SK-N-SH (cell line): Measurements from ENCODE around the gene NAP1L5. TPM values are rescaled to one million over a fixed set of nuclear protein-coding genes. Genes with fewer than 3 reads are reported as not detected.

Experiments used
- CTCF ChIA-PET: fragments of 300-600, 350-600 bp; formaldehyde crosslinking; extraction: SDS; loops from one replicate; lab custom pipeline; 2021; lab: Yijun Ruan, JAX
- POLR2A ChIA-PET: fragments of 350-600 bp; sonication (Branson Sonifier 250); formaldehyde crosslinking; extraction: SDS; loops from one replicate; lab custom pipeline; 2020; ENCODE audit warnings: antibody characterized with exemption, inconsistent platforms; lab: Yijun Ruan, JAX
- DNase-seq: peaks from one replicate; pipeline ENCODE4 v3.0.0; 2012
- H2AFZ ChIP-seq: fragments of 200-600 bp; sonication (generic); 2 replicates; pipeline ENCODE4 v1.8.1; 2016; ENCODE audit warnings: antibody characterized with exemption, mild to moderate bottlenecking, low read depth
- H3F3A ChIP-seq: fragments of 200-600 bp; sonication (generic); replicated peaks from 2 replicates; pipeline ENCODE3; 2016; ENCODE audit warnings: antibody characterized with exemption, mild to moderate bottlenecking; ENCODE audit not compliant: insufficient read depth
- H3K27ac ChIP-seq, 2 experiments: fragments of 200-500 bp in 1 of 2; fragments of 200-600 bp in 1 of 2; sonication (Bioruptor generic) in 1 of 2; sonication (generic), shearing (Covaris generic) in 1 of 2; 2 replicates each; pipeline versions ENCODE4 v1.5.1 to v1.6.1; 2014 to 2016; ENCODE audit warnings: low read depth in 2 of 2, inconsistent platforms in 1 of 2, low read length in 1 of 2, mild to moderate bottlenecking in 1 of 2, mixed read lengths in 1 of 2
- H3K27me3 ChIP-seq: fragments of 200-600 bp; sonication (generic), shearing (Covaris generic); 2 replicates; pipeline ENCODE4 v1.6.1; 2016; ENCODE audit warnings: mixed run types; ENCODE audit not compliant: insufficient read depth
- H3K36me3 ChIP-seq, 2 experiments: fragments of 200-500 bp in 1 of 2; fragments of 200-600 bp in 1 of 2; sonication (Bioruptor generic) in 1 of 2; sonication (generic) in 1 of 2; replicated peaks in 1 of 2; 2 replicates each; pipeline versions ENCODE3 to v1.5.1; 2014 to 2016; ENCODE audit warnings: low read length in 1 of 2, mild to moderate bottlenecking in 1 of 2; ENCODE audit not compliant: insufficient read depth in 2 of 2, control insufficient read depth in 1 of 2
- H3K4me1 ChIP-seq, 2 experiments: fragments of 200-500 bp in 1 of 2; fragments of 200-600 bp in 1 of 2; sonication (Bioruptor generic) in 1 of 2; sonication (generic), shearing (Covaris generic) in 1 of 2; 2 replicates each; pipeline versions ENCODE4 v1.5.1 to v1.6.1; 2014 to 2016; ENCODE audit warnings: low read depth in 1 of 2, low read length in 1 of 2, mixed run types in 1 of 2; ENCODE audit not compliant: insufficient read depth in 2 of 2, control insufficient read depth in 1 of 2
- H3K4me2 ChIP-seq: fragments of 200-600 bp; sonication (generic), shearing (Covaris generic); 2 replicates; pipeline ENCODE4 v1.6.1; 2017; ENCODE audit warnings: mixed run types
- H3K4me3 ChIP-seq, 2 experiments: fragments of 200-500 bp in 1 of 2; fragments of 200-600 bp in 1 of 2; sonication (Bioruptor generic) in 1 of 2; sonication (generic), shearing (Covaris generic) in 1 of 2; 2 replicates each; pipeline versions ENCODE4 v1.5.1 to v1.8.1; 2014 to 2016; ENCODE audit warnings: low read depth in 2 of 2, inconsistent platforms in 1 of 2, low read length in 1 of 2, mild to moderate bottlenecking in 1 of 2, mixed read lengths in 1 of 2, moderate library complexity in 1 of 2
- H3K79me2 ChIP-seq: fragments of 200-600 bp; sonication (generic); 2 replicates; pipeline ENCODE4 v1.8.1; 2017; ENCODE audit warnings: mild to moderate bottlenecking; ENCODE audit not compliant: insufficient read depth
- H3K9ac ChIP-seq: fragments of 200-600 bp; sonication (generic); 2 replicates; pipeline ENCODE4 v1.6.1; 2017; ENCODE audit warnings: mixed run types
- H3K9me2 ChIP-seq: fragments of 200-600 bp; sonication (generic); 2 replicates; pipeline ENCODE4 v1.6.1; 2017; ENCODE audit warnings: mixed run types
- H3K9me3 ChIP-seq: fragments of 200-600 bp; sonication (generic); 2 replicates; pipeline ENCODE4 v1.6.1; 2017; ENCODE audit warnings: mixed run types, mild to moderate bottlenecking, moderate library complexity
- H4K20me1 ChIP-seq: fragments of 200-600 bp; sonication (generic); 2 replicates; pipeline ENCODE4 v1.6.1; 2017; ENCODE audit warnings: mild to moderate bottlenecking, mixed run types; ENCODE audit not compliant: insufficient read depth
- CHD2 ChIP-seq: fragments of 150-350 bp; IDR thresholded peaks from 2 replicates; pipeline ENCODE4 v1.6.1; 2018; ENCODE audit warnings: low read length; ENCODE audit not compliant: partially characterized antibody
- ELF1 ChIP-seq: IDR thresholded peaks from 2 replicates; pipeline ENCODE4 v1.4.0; 2012
- EP300 ChIP-seq, 2 experiments: IDR thresholded peaks; 2 replicates each; pipeline versions ENCODE4 v1.4.0 to v1.6.1; 2012; ENCODE audit warnings: borderline replicate concordance in 1 of 2, low read depth in 1 of 2, low read length in 1 of 2
- FOSL2 ChIP-seq: IDR thresholded peaks from 2 replicates; pipeline ENCODE4 v1.4.0; 2012; ENCODE audit warnings: low read depth, mild to moderate bottlenecking, moderate library complexity, borderline replicate concordance
- FOXJ3 ChIP-seq: sonication (generic); formaldehyde crosslinking; IDR thresholded peaks from 2 replicates; pipeline ENCODE4 v1.5.1; 2020; ENCODE audit warnings: mild to moderate bottlenecking, missing genetic modification reagents
- FOXM1 ChIP-seq: IDR thresholded peaks from 2 replicates; pipeline ENCODE4 v1.4.0; 2012; ENCODE audit warnings: low read depth, mild to moderate bottlenecking
- GABPA ChIP-seq: IDR thresholded peaks from 2 replicates; pipeline ENCODE4 v1.4.0; 2012; ENCODE audit warnings: low read depth, mild to moderate bottlenecking
- GATA2 ChIP-seq: sonication (generic); formaldehyde crosslinking; IDR thresholded peaks from 2 replicates; pipeline ENCODE4 v1.5.0; 2020; ENCODE audit warnings: mild to moderate bottlenecking, missing genetic modification reagents
- MEF2A ChIP-seq: IDR thresholded peaks from 2 replicates; pipeline ENCODE4 v1.4.0; 2012; ENCODE audit warnings: low read depth, borderline replicate concordance
- MXI1 ChIP-seq: IDR thresholded peaks from 2 replicates; pipeline ENCODE4 v1.6.1; 2012; ENCODE audit warnings: mild to moderate bottlenecking, low read depth, low read length, improper control_type of control experiment
- RFX5 ChIP-seq: IDR thresholded peaks from 2 replicates; pipeline ENCODE4 v1.6.1; 2012; ENCODE audit warnings: mild to moderate bottlenecking, improper control_type of control experiment, low read length
- RXRA ChIP-seq: IDR thresholded peaks from 2 replicates; pipeline ENCODE4 v1.4.0; 2012; ENCODE audit warnings: low read depth, mild to moderate bottlenecking, borderline replicate concordance
- SIN3A ChIP-seq: IDR thresholded peaks from 2 replicates; pipeline ENCODE4 v1.6.1; 2012; ENCODE audit warnings: low read depth, mild to moderate bottlenecking, low read length, moderate library complexity, borderline replicate concordance
- SMC3 ChIP-seq: IDR thresholded peaks from 2 replicates; pipeline ENCODE4 v1.6.1; 2012; ENCODE audit warnings: low read depth, low read length, improper control_type of control experiment
- TAF1 ChIP-seq: IDR thresholded peaks from 2 replicates; pipeline ENCODE4 v1.6.1; 2012; ENCODE audit warnings: low read depth, mild to moderate bottlenecking, low read length, moderate library complexity, borderline replicate concordance
- TEAD4 ChIP-seq: IDR thresholded peaks from 2 replicates; pipeline ENCODE4 v1.4.0; 2012; ENCODE audit warnings: mild to moderate bottlenecking, borderline replicate concordance; ENCODE audit not compliant: insufficient read depth
- YY1 ChIP-seq: IDR thresholded peaks from 2 replicates; pipeline ENCODE4 v1.4.0; 2012; ENCODE audit warnings: low read depth, mild to moderate bottlenecking
- WGBS: methylation state at CpG from one replicate; pipeline ENCODE4 v1.1.6; 2017; ENCODE audit warnings: low lambda C conversion rate; 5-methylcytosine and 5-hydroxymethylcytosine counted together
- polyA plus RNA-seq, 3 experiments: library from polyadenylated mRNA; depleted of rRNA; stranded (reverse); fragments of >200 nt; gene quantifications; 2 replicates each; pipeline ENCODE4 v1.2.3, GENCODE V29; 2012
- TF ChIP-seq, protein P1 (sequence below): IDR thresholded peaks from 2 replicates; pipeline ENCODE4 v1.6.1; 2012; ENCODE audit warnings: mild to moderate bottlenecking, low read depth, low read length, moderate library complexity
- TF ChIP-seq, protein P2 (sequence below): IDR thresholded peaks from 2 replicates; pipeline ENCODE4 v1.4.0; 2012; ENCODE audit warnings: low read depth, borderline replicate concordance
- TF ChIP-seq, protein P3 (sequence below): fragments of 150-350 bp; IDR thresholded peaks from 2 replicates; pipeline ENCODE4 v1.6.1; 2016; ENCODE audit warnings: mild to moderate bottlenecking, low read depth, low read length
- TF ChIP-seq, protein P4 (sequence below): IDR thresholded peaks from 2 replicates; pipeline ENCODE4; 2012

Gene NAP1L5
- polyA plus RNA-seq, 1 of the 3 experiments (the other 2 are of a cell fraction) = 7.5 TPM

DNA sequence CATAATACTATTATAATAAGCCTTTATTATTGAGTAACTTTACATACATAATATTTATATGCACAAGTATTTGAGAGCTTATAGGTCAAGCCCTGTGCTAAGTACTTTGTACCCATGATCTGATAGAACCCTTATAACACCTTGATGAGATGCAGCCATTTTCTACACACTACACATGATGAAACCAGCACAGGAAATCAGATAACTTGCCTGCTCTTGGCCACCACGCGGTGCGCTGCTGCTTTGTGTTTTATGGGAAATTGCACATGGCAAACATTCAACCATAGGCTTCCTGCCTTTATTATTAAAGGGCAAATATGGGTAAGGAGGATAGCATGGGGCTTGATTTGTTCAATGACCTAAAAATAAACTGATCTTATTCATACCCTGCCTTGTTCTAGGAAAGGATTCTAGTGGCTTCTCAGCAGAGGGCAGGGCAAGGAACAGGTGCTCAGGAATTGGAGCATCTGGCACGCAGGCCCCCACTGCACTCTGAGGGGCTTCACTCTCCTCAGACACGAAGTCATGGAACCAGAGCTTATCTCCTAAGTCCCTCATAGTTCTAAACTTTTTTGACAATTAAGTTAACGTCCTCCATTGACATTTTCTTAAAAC is 31.6 kb upstream of the NAP1L5 start:
- no peak for DNase-seq
- no peak overlapping the region for H3K4me3 ChIP-seq
- TF ChIP-seq TEAD4 = no peak
- no peak for TF ChIP-seq FOXM1
- TF ChIP-seq GABPA = no peak
- no peak for TF ChIP-seq TAF1
- TF ChIP-seq RFX5 = no peak
- no peak for TF ChIP-seq SMC3
- no peak for TF ChIP-seq FOXJ3
- no peak for TF ChIP-seq ELF1
- no peak for TF ChIP-seq GATA2
- TF ChIP-seq, protein P1, sequence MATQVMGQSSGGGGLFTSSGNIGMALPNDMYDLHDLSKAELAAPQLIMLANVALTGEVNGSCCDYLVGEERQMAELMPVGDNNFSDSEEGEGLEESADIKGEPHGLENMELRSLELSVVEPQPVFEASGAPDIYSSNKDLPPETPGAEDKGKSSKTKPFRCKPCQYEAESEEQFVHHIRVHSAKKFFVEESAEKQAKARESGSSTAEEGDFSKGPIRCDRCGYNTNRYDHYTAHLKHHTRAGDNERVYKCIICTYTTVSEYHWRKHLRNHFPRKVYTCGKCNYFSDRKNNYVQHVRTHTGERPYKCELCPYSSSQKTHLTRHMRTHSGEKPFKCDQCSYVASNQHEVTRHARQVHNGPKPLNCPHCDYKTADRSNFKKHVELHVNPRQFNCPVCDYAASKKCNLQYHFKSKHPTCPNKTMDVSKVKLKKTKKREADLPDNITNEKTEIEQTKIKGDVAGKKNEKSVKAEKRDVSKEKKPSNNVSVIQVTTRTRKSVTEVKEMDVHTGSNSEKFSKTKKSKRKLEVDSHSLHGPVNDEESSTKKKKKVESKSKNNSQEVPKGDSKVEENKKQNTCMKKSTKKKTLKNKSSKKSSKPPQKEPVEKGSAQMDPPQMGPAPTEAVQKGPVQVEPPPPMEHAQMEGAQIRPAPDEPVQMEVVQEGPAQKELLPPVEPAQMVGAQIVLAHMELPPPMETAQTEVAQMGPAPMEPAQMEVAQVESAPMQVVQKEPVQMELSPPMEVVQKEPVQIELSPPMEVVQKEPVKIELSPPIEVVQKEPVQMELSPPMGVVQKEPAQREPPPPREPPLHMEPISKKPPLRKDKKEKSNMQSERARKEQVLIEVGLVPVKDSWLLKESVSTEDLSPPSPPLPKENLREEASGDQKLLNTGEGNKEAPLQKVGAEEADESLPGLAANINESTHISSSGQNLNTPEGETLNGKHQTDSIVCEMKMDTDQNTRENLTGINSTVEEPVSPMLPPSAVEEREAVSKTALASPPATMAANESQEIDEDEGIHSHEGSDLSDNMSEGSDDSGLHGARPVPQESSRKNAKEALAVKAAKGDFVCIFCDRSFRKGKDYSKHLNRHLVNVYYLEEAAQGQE = no peak
- TF ChIP-seq FOSL2 = no peak
- no peak for TF ChIP-seq MEF2A
- TF ChIP-seq EP300 (IDR thresholded peaks at IDR 0.05; ENCODE audit: borderline replicate concordance in 1 of 2, low read depth in 1 of 2, low read length in 1 of 2) = no peak
- no peak for TF ChIP-seq YY1
- TF ChIP-seq, all 33 proteins: peak for 0
- Histone ChIP-seq H3K27me3 (no peaks in the 10 kb centered on the region), H3K9me2 (no peaks in the 10 kb centered on the region), H3K9ac (no peak overlapping the region), H3K4me2 (no peak overlapping the region), H3K27ac (no peak overlapping the region), H3K36me3 (peaks cover 8 to 46% of the 10 kb centered on the region in 2 experiments), H3K4me1 (peaks cover 0 to 5% of the 10 kb centered on the region in 2 experiments; a peak in 1 of 4 replicates), H3F3A (no peaks in the 10 kb centered on the region), H3K9me3 (no peaks in the 10 kb centered on the region), H3K79me2 (no peaks in the 10 kb centered on the region), H4K20me1 (no peaks in the 10 kb centered on the region), H2AFZ (no peak overlapping the region)
- POLR2A ChIA-PET = no interaction called here
- 89% methylated on average over 6 of the region's 6 CpGs for WGBS
- CTCF ChIA-PET = interaction anchor here (1.6 kb wide), 1 partner anchor 23 kb away, joined by 4 read pairs; no protein-coding TSS in a partner anchor

DNA sequence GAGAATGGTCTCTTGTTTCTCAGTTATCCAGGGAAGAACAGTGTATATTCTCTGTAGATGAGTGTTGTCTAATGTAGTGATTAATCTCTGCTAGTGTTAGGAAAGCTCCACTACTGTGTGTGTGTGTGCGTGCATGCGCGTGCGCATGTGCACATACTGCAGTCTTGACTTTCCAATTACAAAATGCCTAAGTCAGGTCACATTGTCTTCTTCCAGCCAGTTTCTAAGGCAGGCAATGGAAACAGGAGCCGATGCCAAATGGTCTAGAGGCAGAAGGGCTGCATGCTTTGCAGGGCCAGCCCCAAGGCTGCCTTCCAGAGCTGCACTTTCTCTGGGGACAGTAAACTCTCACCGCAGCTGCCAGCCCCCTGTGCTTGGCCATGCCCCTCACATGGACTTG is 30.5 kb upstream of the NAP1L5 start:
- H3K27me3 ChIP-seq = no peaks in the 10 kb centered on the region
- CTCF ChIA-PET = interaction anchor here (1.1 to 1.6 kb wide), 3 partner anchors 22 to 296 kb away, joined by 3 to 5 read pairs (median 4); no protein-coding TSS in a partner anchor
- no peaks in the 10 kb centered on the region for H4K20me1 ChIP-seq
- no peak overlapping the region for H3K27ac ChIP-seq
- H3K79me2 ChIP-seq = no peaks in the 10 kb centered on the region
- POLR2A ChIA-PET = no interaction called here
- WGBS = 98% methylated on average over 5 of the region's 6 CpGs
- H3K9ac ChIP-seq = no peak overlapping the region
- no peak overlapping the region for H3K4me3 ChIP-seq
- peaks cover 8 to 45% of the 10 kb centered on the region in 2 experiments for H3K36me3 ChIP-seq
- TF ChIP-seq GABPA (no peak), CHD2 (no peak), SIN3A (no peak), EP300 (IDR thresholded peaks at IDR 0.05; ENCODE audit: borderline replicate concordance in 1 of 2, low read depth in 1 of 2, low read length in 1 of 2) (no peak), RXRA (no peak), MEF2A (no peak), FOXM1 (no peak), MXI1 (no peak), RFX5 (no peak)
- TF ChIP-seq, protein P2, sequence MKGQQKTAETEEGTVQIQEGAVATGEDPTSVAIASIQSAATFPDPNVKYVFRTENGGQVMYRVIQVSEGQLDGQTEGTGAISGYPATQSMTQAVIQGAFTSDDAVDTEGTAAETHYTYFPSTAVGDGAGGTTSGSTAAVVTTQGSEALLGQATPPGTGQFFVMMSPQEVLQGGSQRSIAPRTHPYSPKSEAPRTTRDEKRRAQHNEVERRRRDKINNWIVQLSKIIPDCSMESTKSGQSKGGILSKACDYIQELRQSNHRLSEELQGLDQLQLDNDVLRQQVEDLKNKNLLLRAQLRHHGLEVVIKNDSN = no peak
- TF ChIP-seq, protein P3, sequence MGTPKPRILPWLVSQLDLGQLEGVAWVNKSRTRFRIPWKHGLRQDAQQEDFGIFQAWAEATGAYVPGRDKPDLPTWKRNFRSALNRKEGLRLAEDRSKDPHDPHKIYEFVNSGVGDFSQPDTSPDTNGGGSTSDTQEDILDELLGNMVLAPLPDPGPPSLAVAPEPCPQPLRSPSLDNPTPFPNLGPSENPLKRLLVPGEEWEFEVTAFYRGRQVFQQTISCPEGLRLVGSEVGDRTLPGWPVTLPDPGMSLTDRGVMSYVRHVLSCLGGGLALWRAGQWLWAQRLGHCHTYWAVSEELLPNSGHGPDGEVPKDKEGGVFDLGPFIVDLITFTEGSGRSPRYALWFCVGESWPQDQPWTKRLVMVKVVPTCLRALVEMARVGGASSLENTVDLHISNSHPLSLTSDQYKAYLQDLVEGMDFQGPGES = no peak
- TF ChIP-seq, protein P4, sequence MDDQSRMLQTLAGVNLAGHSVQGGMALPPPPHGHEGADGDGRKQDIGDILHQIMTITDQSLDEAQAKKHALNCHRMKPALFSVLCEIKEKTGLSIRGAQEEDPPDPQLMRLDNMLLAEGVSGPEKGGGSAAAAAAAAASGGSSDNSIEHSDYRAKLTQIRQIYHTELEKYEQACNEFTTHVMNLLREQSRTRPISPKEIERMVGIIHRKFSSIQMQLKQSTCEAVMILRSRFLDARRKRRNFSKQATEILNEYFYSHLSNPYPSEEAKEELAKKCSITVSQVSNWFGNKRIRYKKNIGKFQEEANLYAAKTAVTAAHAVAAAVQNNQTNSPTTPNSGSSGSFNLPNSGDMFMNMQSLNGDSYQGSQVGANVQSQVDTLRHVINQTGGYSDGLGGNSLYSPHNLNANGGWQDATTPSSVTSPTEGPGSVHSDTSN = no peak
- H3K4me1 ChIP-seq = peaks cover 0 to 5% of the 10 kb centered on the region in 2 experiments; a peak in 1 of 4 replicates
- H2AFZ ChIP-seq = no peak overlapping the region
- H3K9me3 ChIP-seq = no peaks in the 10 kb centered on the region
- no peaks in the 10 kb centered on the region for H3K9me2 ChIP-seq
- H3F3A ChIP-seq = no peaks in the 10 kb centered on the region
- DNase-seq = no peak
- no peak overlapping the region for H3K4me2 ChIP-seq
